ENCODE measurements around the gene EIF5.

The EIF5 gene

GRCh38 chr14:103360548-103360947, 26.5 kb downstream of the EIF5 start:
- in situ Hi-C loops (cut with HindIII; ENCODE audit: low sequenced_read_pairs) = no loop called here

- in situ Hi-C loops (cut with HindIII; ENCODE audit: low sequenced_read_pairs) = no loop called here
Observed at GRCh38 chr14:103361867-103362266, 27.8 kb downstream of the EIF5 start.

- in situ Hi-C loops (cut with HindIII; ENCODE audit: low sequenced_read_pairs) = no loop called here
Observed at GRCh38 chr14:103362780-103363179, 28.7 kb downstream of the EIF5 start.

GRCh38 chr14:103366741-103367140, 32.7 kb downstream of the EIF5 start:
- in situ Hi-C loops (cut with HindIII; ENCODE audit: low sequenced_read_pairs) = no loop called here

- in situ Hi-C loops (cut with HindIII; ENCODE audit: low sequenced_read_pairs) = no loop called here
Observed at GRCh38 chr14:103367995-103368394, 34.0 kb downstream of the EIF5 start.

- in situ Hi-C loops (cut with HindIII; ENCODE audit: low sequenced_read_pairs) = no loop called here
Observed at GRCh38 chr14:103370087-103370486, 36.0 kb downstream of the EIF5 start.

- in situ Hi-C loops (cut with HindIII; ENCODE audit: low sequenced_read_pairs) = no loop called here
Observed at GRCh38 chr14:103372017-103372416, 38.0 kb downstream of the EIF5 start.

- in situ Hi-C loops (cut with HindIII; ENCODE audit: low sequenced_read_pairs) = no loop called here
Observed at GRCh38 chr14:103372552-103373304, 38.7 kb downstream of the EIF5 start.

- in situ Hi-C loops (cut with HindIII; ENCODE audit: low sequenced_read_pairs) = no loop called here
Observed at GRCh38 chr14:103374121-103374520, 40.1 kb downstream of the EIF5 start.

GRCh38 chr14:103377522-103378037, 43.5 kb downstream of the EIF5 start:
- in situ Hi-C loops (cut with HindIII; ENCODE audit: low sequenced_read_pairs) = no loop called here

- in situ Hi-C loops (cut with HindIII; ENCODE audit: low sequenced_read_pairs) = no loop called here
Observed at GRCh38 chr14:103378038-103378854, 44.2 kb downstream of the EIF5 start.

- in situ Hi-C loops (cut with HindIII; ENCODE audit: low sequenced_read_pairs) = no loop called here
Observed at GRCh38 chr14:103380719-103381377, 46.8 kb downstream of the EIF5 start.

- in situ Hi-C loops (cut with HindIII; ENCODE audit: low sequenced_read_pairs) = no loop called here
Observed at GRCh38 chr14:103382376-103382775, 48.3 kb downstream of the EIF5 start.

- in situ Hi-C loops (cut with HindIII; ENCODE audit: low sequenced_read_pairs) = no loop called here
Observed at GRCh38 chr14:103384450-103385151, 50.6 kb downstream of the EIF5 start.

GRCh38 chr14:103385152-103385928, 51.3 kb downstream of the EIF5 start, which contains the start of gene MARK3:
MARK3 (plus strand) TSS chr14:103385415; CDS start chr14:103386030, 615 bp downstream.
- in situ Hi-C loops (cut with HindIII; ENCODE audit: low sequenced_read_pairs) = no loop called here

GRCh38 chr14:103385929-103386712, 52.1 kb downstream of the EIF5 start:
- in situ Hi-C loops (cut with HindIII; ENCODE audit: low sequenced_read_pairs) = no loop called here

- in situ Hi-C loops (cut with HindIII; ENCODE audit: low sequenced_read_pairs) = no loop called here
Observed at GRCh38 chr14:103386713-103387329, 52.8 kb downstream of the EIF5 start.

- in situ Hi-C loops (cut with HindIII; ENCODE audit: low sequenced_read_pairs) = no loop called here
Observed at GRCh38 chr14:103388664-103389063, 54.6 kb downstream of the EIF5 start.

- in situ Hi-C loops (cut with HindIII; ENCODE audit: low sequenced_read_pairs) = loop anchor here (5.0 kb wide), 1 partner anchor 78 kb away; no protein-coding TSS in a partner anchor
Observed at GRCh38 chr14:103390605-103391004, 56.6 kb downstream of the EIF5 start.

All from endothelial cell of hepatic sinusoid (primary cell).